ENCODE measurements around the gene BAHCC1.

Gene BAHCC1

DNA sequence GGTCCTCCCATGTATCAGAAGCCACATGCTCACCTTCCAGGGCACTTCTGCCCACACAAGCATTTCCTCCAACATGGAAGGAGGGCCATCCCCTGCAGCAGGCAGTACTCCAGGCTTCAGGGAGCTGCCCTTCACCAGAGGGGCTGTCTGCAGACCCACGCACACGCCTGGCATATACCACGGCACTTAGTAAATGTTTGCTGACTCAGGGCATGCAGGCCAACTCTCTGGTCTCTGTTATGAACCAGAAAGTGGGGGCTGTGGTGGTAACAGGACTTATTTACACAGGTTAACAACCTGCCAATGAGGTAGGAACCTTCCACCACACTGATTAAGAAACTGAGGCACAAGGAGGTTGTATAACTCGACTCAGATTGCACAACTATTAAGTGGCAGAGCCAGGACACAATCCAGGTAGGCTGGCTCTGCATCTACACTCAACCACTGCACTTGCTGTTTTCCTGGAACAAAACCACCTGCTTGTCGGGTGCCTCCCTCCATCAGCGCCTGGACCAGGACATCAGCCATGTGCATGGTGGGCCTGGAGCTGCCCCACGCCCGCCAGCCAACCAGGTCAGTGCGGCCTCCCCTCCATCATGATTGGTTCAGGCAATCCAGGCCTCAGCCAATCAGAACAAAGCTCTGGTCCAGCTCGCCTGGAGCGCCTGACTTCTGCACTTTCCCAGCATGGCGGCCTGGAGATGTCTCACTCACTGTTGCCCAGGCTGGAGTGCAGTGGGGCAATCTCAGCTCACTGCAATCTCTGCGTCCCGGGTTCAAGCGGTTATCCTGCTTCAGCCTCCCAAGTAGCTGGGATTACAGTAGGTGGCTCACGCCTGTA is 98.2 kb downstream of the BAHCC1 start:
- no peak for TF ChIP-seq GATA2 (IDR thresholded peaks at IDR 0.05; ENCODE audit: low read depth, low read length)
- TF ChIP-seq GATA3 (IDR thresholded peaks at IDR 0.05; ENCODE audit: low read depth, low read length), result no peak

- no peak for TF ChIP-seq GATA2 (IDR thresholded peaks at IDR 0.05; ENCODE audit: low read depth, low read length)
- no peak for TF ChIP-seq GATA3 (IDR thresholded peaks at IDR 0.05; ENCODE audit: low read depth, low read length)
Observed at GRCh38 chr17:81494626-81495377, 99.5 kb downstream of the BAHCC1 start.

- TF ChIP-seq GATA2 (IDR thresholded peaks at IDR 0.05; ENCODE audit: low read depth, low read length) (no peak), GATA3 (IDR thresholded peaks at IDR 0.05; ENCODE audit: low read depth, low read length) (no peak)
Observed at GRCh38 chr17:81498953-81499600, 103.8 kb downstream of the BAHCC1 start.

DNA sequence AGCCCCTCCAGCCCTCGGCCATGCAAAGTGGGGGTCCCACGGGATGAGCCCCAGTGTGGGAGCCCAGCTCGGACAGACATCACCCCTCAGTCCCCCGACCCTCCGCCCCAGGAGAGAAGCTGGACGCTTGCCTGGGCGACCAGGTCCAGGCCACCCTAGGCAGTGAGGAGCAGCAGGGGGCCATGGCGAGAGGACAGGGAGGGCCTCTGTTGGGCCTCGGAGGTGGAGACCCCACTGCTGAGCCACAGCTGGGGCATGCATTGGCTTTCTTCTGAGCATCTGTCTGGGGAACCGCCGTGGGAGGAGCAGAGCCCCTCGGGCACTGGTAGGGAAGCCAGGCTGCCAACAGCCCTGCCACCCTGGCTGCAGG is 104.3 kb downstream of the BAHCC1 start:
- TF ChIP-seq GATA2 (IDR thresholded peaks at IDR 0.05; ENCODE audit: low read depth, low read length) (no peak), GATA3 (IDR thresholded peaks at IDR 0.05; ENCODE audit: low read depth, low read length) (no peak)

GRCh38 chr17:81500047-81500446 is 104.8 kb downstream of the BAHCC1 start:
- TF ChIP-seq GATA3 (IDR thresholded peaks at IDR 0.05; ENCODE audit: low read depth, low read length) (no peak), GATA2 (IDR thresholded peaks at IDR 0.05; ENCODE audit: low read depth, low read length) (no peak)

DNA sequence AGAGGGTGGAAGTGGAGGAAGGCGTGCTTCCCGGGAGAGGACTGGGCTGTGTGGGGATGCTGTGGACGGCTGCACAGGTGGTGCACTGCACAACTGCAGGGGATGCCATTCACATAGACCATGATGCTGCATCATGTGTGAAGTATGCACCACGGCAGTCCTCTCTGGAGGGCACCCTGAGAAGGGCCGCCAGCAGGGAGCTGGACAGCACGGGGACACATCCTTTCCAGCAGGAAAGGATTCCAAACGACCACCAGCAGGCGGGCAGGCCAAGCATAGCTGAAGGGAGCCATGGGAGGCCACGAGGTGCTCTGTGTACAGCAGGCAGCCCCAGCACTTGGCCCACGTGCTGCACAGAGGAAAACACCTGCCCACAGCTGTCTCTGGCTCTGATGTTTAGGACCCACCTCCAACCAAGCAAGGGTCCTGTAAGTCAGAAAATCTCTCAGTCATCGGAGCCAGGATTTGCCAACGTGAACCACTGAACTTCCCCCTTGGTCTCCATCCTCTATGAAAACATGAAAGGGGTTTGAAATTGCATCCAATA is 107.3 kb downstream of the BAHCC1 start:
- TF ChIP-seq GATA3 (IDR thresholded peaks at IDR 0.05; ENCODE audit: low read depth, low read length), result no peak

DNA sequence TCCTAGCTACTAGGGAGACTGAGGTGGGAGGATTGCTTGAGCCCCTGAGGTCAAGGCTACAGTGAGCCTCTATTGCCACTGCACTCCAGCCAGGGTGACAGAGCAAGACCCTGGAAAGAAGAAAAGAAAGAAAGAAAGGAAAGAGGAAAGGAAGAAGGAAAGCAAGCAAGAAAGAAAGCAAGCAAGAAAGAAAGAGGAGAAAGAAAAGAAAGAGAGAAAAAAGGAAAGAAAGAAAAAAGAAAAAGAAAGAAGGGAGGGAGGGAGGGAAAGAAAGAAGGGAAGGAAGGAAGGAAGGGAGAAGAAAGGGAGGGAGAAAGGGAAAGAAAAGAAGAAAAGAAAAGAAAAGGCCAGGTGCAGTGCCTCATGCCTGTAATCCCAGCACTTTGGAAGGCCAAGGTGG is 108.4 kb downstream of the BAHCC1 start:
- TF ChIP-seq GATA3 (IDR thresholded peaks at IDR 0.05; ENCODE audit: low read depth, low read length), result no peak
- no peak for TF ChIP-seq GATA2 (IDR thresholded peaks at IDR 0.05; ENCODE audit: low read depth, low read length)

DNA sequence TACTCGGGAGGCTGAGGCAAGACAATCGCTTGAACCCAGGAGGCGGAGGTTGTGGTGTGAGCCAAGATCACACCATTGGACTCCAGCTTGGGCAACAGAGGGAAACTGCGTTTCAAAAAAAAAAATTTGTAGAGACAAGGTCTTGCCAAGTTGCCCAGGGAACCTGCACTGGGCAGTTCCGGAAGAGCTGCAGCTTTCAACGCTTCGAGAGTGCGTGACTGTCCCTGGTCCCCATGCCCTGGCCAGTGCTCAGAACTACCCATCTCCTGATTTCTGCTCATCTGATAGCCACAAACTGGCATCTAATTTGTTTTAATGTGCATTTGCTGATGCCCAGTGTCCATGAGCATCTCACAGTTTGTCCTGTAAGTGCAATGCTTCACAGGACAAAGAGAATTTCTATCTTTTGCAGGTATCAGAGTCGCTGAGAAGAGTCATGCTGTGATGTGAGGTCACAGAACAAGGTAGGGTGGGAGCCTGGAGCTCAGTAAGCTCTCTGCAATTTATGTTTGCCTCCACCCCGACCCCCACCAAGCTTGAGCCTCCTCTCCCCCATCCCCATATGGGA is 113.5 kb downstream of the BAHCC1 start:
- TF ChIP-seq GATA3 (IDR thresholded peaks at IDR 0.05; ENCODE audit: low read depth, low read length) (no peak), GATA2 (IDR thresholded peaks at IDR 0.05; ENCODE audit: low read depth, low read length) (0 out of 2 replicates have a peak, but pooled peaks have one; percentile 31)

DNA sequence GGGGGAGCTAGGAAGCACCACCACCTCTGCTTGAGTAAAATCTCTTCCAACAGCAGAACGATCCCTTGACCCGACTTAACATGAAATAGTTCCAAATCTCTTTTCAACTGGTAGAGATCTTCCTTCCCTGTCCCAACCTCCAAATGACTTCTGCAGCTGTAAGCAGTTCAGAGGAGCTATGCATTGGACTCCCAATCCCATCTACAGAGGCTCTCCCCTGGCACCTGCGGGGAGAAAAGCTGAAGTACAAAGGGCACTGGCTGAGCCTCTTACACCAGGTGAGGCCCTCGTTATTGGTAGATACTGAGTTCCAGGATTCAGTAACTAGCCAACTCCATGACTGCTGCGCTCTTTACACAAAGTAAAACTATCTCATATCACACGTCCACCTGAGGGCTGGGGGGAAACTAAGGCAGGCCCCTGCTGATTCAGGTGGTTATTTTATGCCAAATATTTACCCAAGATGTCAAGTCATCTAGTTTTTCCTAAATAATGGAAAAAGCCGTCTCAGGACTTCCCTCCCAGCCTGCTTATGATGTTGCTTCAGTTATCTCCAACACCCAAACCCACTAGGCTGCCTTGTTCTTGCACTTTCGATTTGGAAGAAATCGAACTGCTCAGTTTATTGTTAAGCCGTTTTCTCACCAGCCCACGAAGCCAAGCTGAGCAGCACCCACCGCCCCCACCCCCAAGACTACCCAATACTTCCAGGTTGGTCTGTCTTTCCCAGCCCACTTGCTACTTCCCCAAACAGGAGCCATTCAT is 114.1 kb downstream of the BAHCC1 start:
- TF ChIP-seq GATA2 (IDR thresholded peaks at IDR 0.05; ENCODE audit: low read depth, low read length) (no peak), GATA3 (IDR thresholded peaks at IDR 0.05; ENCODE audit: low read depth, low read length) (no peak)

DNA sequence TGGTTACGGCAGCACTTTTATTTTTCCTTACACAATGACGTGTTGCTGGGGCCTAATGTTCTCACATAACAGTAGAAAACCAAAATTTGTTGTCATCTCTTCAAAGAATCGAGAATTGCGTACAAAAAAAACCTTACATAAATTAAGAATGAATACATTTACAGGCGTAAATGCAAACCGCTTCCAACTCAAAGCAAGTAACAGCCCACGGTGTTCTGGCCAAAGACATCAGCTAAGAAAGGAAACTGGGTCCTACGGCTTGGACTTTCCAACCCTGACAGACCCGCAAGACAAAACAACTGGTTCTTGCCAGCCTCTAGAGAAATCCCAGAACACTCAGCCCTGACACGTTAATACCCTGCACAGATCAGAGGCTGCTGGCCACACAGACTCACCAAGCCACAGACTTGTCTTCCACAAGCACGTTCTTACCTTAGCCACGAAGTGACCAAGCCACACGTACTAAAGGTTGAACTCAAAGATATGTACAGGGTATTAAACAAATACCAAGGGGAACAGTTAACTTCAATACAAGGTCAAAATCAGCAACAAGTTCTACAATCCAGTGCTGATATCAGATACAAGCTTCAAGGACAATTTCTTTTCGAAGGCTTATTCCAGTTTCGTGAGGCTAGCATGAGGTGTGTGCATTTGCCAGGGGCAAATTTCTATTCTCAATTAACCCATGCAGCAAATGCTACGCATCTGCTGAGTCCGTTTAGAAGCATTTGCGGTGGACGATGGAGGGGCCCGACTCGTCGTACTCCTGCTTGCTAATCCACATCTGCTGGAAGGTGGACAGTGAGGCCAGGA is 114.9 kb downstream of the BAHCC1 start:
- TF ChIP-seq GATA3 (IDR thresholded peaks at IDR 0.05; ENCODE audit: low read depth, low read length), result no peak
- TF ChIP-seq GATA2 (IDR thresholded peaks at IDR 0.05; ENCODE audit: low read depth, low read length), result no peak

GRCh38 chr17:81510785-81511553 is 115.7 kb downstream of the BAHCC1 start:
- TF ChIP-seq GATA3 (IDR thresholded peaks at IDR 0.05; ENCODE audit: low read depth, low read length) (no peak), GATA2 (IDR thresholded peaks at IDR 0.05; ENCODE audit: low read depth, low read length) (no peak)

GRCh38 chr17:81511554-81511803 is 116.2 kb downstream of the BAHCC1 start:
- TF ChIP-seq GATA2 (IDR thresholded peaks at IDR 0.05; ENCODE audit: low read depth, low read length) (no peak), GATA3 (IDR thresholded peaks at IDR 0.05; ENCODE audit: low read depth, low read length) (no peak)

Measured in SH-SY5Y (cell line).